Stimulated activated CD8-positive, alpha-beta memory T cell treated with anti-CD3 and anti-CD28 coated beads, Interleukin-7, amount 100 ng/mL, for 1 hour (primary cell): Measurements from ENCODE around the gene NBEAL1.
"Not testable (repeated sequence)": the region's sequence is repeated elsewhere in the genome, so short reads cannot be mapped to it uniquely, and the experiment has no call there.

Experiments used
- DNase-seq, 2 donors: peaks; one replicate each; pipeline ENCODE4 v3.0.0-alpha.2; 2020; ENCODE audit warnings: low read depth in 2 of 2

NBEAL1 gene

DNA sequence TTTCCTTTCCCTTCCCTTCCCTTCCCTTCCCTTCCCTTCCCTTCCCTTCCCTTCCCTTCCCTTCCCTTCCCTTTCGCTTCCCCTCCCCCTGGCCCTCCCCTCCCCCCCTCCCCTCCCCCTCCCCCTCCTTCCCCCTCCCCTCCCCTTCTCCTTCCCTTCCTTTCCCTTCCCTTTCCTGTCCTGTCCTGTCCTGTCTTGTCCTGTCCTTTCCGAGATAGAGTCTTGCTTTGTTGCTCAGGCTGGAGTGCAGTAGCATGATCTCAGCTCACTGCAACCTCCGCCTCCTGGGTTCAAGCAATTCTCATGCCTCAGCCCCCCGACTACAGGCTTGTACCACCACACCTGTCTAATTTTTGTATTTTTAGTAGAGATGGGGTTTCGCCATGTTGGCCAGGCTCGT lies 24.5 kb downstream of the NBEAL1 start:
- DNase-seq: not testable (repeated sequence)

DNA sequence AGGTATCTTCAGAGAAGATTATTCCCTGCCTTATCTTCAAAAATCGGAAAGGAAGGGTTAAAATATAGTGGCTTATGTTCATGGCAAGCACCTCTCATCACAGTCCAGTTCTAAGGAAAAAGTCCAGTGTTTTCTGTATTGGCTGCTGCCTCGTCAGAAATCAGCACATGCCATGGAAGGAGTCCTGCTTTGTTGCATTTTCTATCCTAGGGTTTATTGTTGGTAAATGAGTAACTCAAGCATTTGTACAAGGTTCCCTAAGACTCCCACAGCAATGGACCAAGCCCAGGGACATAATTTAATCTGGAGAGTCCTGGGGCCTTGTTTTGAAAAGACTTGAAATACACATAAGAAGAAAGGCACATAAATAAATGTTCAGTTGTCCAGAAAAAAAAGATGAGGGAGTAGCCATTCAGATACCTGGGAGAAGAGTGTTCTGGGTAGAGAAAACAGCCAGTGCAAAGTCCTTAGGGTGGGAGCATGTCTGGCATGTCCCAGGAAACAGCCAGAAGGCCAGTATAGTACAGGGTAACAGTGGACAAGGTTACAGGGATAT lies 26.4 kb downstream of the NBEAL1 start:
- DNase-seq: no peak

DNA sequence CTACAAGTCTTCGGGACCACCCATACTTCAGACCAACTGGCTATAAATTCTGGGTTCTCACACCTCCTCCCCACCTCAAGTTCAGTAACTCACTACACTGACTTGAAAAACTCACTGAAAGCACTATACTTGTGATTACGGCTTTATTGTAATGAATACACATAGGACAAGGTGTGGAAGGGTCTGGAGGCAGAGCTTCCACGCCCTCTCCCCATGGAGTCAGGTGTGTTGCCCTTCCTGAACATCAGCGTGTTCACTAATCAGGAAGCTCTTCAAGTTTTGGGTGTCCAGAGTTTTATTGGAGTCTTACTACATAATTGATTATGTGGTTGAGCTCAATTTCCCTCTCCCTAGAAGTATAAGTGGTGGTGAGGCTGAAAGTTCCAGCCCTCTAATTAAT lies 27.5 kb downstream of the NBEAL1 start:
- DNase-seq: no peak

DNA sequence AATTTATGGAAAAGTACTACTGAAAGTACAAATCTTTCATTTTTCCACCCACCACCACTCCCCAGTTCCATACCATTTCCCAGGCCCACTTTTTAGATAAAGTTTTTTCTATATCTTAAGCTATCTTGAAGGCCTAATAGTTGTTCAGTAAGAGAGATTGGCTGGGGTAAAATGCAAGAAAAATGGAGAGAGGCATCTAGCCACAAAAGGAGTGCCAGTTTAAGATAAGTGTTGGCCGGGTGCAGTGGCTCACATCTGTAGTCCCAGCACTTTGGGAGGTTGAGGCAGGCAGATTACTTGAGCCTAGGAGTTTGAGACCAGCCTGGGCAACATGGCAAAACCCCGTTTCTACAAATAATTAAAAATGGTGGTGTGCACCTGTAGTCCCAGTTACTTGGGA lies 28.6 kb downstream of the NBEAL1 start:
- no peak for DNase-seq

DNA sequence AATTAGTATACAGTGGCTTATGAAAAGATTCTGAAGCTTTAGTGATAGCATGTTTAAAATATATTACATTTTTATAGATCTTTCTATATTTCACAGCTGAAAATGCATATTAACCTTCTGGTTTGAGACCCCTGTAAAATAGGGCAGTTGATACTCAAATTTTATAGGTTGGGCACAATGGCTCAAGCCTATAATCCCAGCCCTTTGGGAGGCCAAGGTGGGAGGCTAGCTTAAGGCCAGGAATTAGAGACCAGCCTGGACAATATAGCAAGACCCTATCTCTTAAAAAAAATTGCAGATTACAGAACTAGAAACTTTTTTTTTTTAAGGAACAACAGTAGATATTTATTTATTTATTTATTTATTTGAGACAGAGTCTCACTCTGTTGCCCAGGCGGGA lies 31.2 kb downstream of the NBEAL1 start:
- DNase-seq: no peak

DNA sequence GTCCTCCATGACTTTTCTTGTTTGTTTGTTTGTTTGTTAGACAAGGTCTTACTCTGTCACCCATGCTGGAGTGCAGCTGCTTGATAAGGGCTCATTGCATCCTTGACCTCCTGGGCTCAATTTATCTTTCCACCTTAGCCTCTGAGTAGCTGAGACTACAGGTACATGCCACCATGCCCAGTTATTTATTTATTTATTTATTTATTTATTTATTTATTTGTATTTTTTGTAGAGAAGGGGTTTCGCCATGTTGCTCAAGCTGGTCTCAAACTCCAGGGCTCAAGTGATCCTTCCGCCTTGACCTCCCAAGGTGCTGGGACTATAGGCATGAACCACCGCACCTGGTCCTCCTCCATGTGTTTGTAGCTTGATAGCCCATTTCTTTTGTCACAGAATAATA lies 37.9 kb downstream of the NBEAL1 start:
- DNase-seq: no peak

DNA sequence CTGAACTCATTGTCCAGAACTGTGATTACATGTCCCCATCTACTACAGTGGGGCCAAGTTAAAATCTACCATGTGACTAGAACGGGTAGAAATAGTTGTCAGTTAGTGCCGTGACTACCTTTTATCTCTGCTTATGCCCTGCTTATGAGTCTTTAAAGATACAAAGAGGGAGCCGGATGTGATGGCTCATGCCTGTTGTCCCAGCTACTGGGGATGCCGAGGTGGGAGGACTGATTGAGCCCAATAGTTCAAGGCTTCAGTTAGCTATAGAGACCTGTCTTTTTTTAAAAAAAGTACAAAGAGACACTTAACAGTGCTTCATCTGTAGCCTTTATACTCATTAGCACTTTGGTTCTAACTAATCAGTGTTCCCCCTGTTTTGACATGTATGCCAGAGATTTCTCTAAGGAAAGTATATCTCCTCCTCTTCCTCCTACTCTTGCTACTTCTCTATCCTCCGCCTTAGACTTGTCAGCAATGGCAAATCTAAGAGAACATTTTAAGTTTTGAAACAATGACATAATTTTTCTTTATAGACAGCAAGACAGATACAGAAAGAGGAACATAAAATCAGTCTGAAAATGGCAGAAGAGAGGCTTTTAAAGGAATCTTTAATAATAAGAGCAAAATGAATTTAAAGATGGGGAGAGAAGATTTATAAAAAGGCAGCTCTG lies 45.0 kb downstream of the NBEAL1 start:
- no peak for DNase-seq

DNA sequence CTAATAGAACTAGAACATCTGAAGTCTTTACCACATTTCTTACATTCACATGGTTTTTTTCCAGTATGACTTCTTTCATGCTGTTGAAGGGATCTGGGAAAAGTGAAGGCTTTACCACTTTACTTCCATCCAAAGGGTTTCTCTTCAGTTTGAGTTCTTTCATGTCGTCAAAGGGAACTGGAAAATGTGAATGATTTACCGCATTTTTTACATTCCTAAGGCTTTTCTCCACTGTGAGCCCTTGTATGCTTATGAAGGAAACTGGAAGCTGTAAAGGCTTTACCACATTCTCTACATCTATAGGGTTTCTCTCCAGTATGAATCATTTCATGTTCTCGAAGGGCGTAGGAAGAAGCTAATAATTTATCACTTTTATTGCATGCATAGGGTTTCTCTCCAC lies 46.7 kb downstream of the NBEAL1 start:
- DNase-seq: no peak

DNA sequence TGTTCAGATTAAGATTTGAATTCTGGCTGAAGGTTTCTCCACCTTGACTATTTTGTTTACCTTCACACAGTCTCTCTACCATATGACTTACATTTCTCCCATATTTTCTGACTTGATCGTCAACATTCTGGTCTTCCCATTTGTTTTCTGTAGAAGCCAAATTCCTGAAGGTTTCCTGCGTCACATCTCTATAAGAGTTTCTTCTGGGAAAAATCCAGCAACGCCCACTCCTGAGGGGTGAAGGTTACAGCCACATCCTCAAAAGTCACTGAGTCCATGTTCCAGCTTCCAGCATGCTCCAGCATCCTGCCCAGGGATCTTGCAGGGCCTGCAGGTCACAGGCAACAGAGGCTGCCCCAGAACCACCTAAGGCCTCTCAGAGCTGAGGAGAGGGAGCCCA lies 47.5 kb downstream of the NBEAL1 start:
- DNase-seq: no peak

DNA sequence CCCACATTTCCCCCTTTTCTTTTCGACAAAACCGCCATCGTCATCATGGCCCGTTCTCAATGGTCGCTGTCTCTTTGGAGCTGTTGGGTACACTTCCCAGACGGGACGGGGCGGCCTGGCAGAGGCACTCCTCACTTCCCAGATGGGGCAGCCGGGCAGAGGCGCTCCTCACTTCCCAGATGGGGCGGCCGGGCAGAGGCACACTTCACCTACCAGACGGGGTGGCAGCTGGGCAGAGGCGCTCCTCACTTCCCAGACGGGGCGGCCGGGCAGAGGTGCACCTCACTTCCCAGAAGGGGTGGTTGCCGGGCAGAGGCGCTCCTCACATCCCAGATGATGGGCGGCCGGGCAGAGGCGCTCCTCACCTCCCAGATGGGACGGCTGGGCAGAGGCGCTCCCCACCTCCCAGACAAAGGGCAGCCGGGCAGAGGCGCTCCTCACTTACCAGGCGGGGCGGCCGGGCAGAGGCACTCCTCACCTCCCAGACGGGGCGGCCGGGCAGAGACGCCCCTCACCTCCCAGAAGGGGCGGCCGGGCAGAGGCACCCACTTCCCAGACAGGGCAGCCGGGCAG lies 51.9 kb downstream of the NBEAL1 start:
- not testable (repeated sequence) for DNase-seq

DNA sequence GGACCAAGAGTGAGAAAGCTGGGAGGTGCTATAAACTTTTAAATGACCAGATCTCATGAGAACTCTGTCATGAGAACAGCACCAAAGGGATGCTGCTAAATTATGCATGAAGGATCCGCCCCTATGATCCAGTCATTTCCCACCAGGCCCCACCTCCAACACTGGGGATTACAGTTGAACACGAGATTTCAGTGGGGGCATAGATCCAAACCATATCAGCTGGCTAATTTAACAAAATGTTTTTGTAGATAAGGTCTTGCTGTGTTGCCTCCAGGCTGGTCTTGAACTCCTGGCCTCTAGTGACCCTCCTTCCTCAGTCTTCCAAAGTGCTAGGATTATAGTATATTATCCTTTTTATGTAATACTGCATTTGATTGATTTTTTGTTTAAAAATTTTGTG lies 56.0 kb downstream of the NBEAL1 start:
- DNase-seq: no peak

DNA sequence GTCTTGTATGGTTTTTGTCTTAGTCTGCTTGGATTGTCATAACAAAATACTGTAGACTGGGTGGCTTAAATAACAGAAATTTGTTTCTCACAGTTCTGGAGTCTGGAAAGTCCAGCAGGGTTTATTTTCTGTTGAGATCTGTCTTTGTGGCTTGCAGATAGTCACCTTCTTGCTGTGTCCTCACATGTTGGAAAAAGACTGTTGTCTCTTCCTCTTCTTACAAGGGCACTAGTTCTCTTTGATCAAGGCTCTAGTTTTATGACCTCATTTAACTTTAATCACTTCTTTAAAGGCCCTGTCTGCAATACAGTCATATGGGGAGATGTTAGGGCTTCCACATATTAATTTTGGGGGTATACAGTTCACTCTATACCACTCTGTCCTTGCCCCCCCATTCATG lies 56.5 kb downstream of the NBEAL1 start:
- DNase-seq: no peak

DNA sequence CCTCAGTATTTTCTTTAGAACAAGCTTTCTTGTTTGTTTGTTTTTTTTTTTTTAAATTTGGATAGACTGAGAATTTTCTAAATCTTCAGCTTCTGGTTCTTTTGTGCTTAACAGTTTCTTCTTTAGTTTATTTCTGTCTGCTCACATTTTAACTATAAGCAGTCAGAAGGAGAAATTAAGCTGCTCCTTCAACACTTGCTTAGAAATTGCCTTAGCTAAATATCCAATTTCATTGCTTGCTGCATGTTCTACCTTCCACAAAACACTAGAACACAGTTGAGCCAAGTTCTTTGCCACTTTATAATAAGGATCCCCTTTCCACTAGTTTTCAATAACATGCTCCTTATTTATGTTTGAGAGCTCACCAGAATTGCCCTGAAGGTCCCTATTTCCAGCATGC lies 57.7 kb downstream of the NBEAL1 start:
- no peak for DNase-seq

DNA sequence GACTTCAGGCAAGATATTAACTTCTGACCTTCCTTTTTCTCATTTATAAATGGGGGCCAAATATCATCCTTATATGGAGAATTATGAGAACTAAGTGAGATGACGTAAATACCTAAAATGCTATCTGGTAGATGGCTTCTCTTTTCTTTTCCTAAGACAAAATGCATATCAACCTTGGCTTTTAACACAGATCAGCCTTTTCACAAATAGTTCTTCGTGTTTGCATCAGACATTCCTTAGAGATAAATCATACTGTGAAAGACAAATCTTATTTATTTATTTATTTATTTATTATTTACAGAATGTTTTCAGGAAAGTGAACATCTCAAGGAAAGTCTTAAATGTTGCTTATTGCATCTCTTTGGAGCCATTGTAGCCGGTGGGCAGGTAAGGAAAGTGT lies 62.8 kb downstream of the NBEAL1 start:
- no peak for DNase-seq

DNA sequence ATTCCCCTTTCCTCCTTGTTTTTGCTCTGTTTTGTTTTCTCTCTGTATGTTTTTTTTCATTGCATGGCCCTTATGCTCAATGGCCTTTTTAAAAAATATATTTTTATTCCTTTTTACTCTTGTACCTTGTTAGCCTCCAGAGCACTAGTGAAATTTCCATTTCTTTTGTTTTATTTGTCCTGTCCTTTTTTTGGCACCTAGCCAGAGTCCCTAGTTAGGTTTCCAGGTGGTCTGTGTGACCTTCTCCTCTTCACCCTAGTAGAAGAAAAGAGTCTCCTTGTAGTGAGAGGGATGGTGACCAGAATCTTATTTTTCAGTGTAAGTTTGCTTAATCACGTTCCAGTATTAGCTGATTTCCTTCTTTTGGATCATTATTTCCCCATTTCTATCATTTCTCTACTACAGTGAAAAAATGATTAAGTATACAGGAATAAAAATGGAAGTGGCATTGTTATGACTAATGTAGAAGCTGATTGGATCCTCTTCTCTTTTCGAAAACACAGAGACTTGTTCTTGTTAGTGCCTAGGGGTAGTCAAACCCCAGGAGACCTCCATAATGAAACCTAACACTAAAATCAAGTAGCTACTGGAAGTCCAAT lies 65.9 kb downstream of the NBEAL1 start:
- DNase-seq: no peak

DNA sequence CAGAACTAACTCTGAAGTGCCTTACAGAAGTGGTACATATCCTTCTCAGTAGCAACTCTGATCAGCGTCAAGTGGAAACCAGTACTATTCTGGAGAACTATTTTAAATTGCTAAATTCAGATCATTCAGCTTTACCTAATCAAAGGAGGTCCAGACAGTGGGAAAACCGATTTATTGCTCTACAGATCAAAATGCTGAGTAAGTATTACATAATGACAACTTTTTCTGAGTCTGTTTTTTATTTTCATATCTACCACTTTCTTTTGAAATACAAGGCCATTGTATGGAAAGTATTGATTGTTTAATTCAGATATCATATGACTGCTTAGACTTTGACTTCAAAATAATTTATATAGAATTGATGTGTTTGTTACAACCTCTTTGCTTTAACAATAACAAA lies 68.7 kb downstream of the NBEAL1 start:
- DNase-seq: no peak

DNA sequence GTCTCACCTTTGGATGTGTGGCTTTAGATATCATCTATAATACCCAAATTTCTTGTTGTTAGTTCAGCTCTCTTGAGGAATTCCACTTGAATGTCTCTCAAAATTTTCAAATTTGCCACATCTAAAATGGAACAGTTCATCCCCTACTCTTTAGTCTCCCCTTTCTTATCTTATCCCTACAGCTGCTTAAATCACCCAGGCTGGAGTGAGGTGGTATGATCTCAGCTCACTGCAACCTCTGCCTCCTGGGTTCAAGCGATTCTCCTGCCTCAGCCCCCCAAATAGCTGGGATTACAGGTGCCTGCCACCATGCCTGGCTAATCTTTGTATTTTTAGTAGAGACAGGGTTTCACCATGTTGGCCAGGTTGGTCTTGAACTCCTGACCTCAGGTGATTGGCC lies 71.7 kb downstream of the NBEAL1 start:
- not testable (repeated sequence) for DNase-seq

DNA sequence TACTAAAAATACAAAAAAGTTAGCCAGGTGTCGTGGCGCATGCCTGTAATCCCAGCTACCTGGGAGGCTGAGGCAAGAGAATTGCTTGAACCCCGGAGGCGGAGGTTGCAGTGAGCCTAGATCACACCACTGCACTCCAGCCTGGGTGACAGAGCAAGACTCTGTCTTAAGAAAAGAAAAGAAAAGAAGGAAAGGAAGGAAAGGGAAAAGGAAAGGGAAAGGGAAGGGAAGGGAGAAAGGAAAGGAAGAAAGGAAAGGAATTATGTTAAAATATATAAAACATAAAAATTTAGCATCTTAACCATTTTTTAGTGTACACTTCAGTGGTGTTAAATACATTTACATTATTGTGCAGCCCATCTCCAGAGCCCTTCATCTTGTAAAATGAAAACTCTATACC lies 76.0 kb downstream of the NBEAL1 start:
- DNase-seq: not testable (repeated sequence)

DNA sequence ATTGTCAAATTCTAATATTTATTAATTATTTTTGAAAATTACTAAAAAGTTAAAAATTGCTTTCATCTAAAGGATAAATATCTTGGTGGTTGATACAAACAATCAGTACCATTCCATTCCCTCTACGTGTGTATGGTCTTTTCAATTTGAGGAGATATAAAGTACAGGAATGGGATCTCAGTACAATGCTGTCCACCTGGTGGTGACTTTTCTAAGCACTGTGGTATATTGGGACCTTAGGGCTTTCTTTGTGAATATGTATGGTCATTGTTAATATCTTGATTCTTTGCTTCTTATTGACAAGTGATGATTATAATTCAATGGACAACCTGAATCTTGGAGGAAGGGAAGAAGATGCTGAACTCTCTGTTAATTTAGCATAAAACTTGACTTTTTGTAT lies 83.1 kb downstream of the NBEAL1 start:
- no peak for DNase-seq

DNA sequence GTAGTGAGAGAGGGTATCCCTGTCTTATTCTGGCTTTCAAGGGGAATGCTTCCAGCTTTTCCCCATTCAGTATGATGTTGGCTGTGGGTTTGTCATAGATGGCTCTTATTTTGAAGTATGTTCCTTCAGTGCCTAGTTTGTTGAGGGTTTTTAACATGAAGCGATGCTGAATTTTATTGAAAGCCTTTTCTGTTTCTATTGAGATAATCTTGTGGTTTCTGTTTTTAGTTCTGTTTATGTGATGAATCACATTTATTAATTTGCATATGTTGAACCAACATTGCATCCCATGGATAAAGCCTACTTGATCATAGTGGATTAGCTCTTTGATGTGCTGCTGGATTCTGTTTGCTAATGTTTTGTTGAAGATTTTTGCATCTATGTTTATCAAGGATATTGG lies 87.7 kb downstream of the NBEAL1 start:
- DNase-seq: not testable (repeated sequence)

DNA sequence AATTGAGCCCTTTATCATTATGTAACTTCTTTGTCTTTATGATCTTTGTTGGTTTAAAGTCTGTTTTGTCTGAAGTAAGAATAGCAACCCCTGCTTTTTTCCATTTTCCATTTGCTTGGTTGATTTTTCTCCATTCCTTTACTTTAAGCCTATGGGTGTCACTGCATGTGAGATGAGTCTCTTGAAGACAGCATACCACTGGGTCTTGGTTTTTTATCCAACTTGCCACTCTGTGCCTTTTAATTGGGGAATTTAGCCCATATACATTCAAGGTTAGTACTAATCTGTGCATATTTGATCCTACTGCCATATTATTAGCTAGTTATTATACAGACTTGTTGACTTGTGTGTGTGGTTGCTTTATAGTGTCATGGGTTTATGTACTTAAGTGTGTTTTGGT lies 89.6 kb downstream of the NBEAL1 start:
- DNase-seq: no peak

DNA sequence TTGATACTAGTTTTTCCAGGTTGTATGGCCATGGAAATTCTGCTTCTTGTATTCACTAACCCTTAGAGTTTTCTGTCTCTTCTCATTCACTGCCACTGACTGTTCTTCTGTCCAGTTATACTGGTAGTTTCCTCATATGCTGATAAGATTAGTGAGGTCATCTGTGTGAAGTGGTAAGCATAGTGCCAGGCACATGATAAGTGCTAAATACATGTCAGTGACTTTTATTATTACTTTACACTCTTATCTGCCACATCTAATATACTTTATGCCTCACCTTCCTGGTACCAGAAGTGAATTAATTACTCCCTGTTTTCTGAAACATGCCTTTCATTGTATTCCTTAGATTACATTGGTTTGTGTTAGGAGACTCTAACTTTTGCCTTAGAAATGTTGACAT lies 91.3 kb downstream of the NBEAL1 start:
- DNase-seq: no peak

DNA sequence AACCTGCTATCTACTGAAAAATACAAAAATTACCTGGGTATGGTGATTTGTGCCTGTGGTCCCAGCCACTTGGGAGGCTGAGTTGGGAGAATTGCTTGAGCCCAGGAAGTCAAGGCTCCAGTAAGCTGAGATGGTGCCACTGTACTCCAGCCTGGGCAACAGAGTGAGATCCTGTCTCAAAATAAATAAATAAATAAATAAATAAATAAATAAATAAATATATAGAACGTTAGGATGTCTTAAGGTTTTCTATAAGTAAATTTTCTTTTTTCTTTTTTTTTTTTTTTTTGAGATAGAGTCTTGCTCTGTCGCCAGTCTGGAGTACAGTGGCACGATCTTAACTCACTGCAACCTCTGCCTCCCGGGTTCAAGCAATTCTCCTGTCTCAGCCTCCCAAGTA lies 95.8 kb downstream of the NBEAL1 start:
- not testable (repeated sequence) for DNase-seq
